A673 (cell line): ENCODE results near the gene LPIN3. TPM values are rescaled to one million over a fixed set of nuclear protein-coding genes. Genes with fewer than 3 reads are reported as not detected.

ENCODE experiments used
- BruUV-seq: library from RNA; stranded (reverse); fragments of 400-500 nt; replicated peaks from 2 replicates; lab custom pipeline; 2021; lab: Mats Ljungman, UMichigan
- CTCF ChIA-PET: fragments of 300-600 bp; sonication (Branson Sonifier 250); formaldehyde crosslinking; loops from one replicate; lab custom pipeline; 2022; ENCODE audit warnings: antibody characterized with exemption; lab: Charles Lee
- POLR2A ChIA-PET: fragments of 300-600 bp; sonication (Branson Sonifier 250); formaldehyde crosslinking; loops from one replicate; lab custom pipeline; 2022; ENCODE audit warnings: antibody characterized with exemption; ENCODE audit not compliant: low non-redundant PET; lab: Charles Lee
- DNase-seq: peaks from one replicate; pipeline ENCODE4 v3.0.0-alpha.2; 2015; ENCODE audit warnings: low spot score
- H3K27ac ChIP-seq: fragments of 200-600 bp; sonication (generic); 2 replicates; pipeline ENCODE4 v1.5.1; 2016; ENCODE audit warnings: mixed run types, low read depth, mild to moderate bottlenecking, mixed read lengths, antibody characterized with exemption, low read length; ENCODE audit not compliant: poor library complexity, severe bottlenecking
- H3K27me3 ChIP-seq: fragments of 200-600 bp; sonication (generic); replicated peaks from 2 replicates; pipeline ENCODE4 v1.6.1; 2017; ENCODE audit warnings: mixed run types, low read depth, mild to moderate bottlenecking, mixed read lengths, antibody characterized with exemption, low read length; ENCODE audit not compliant: insufficient read depth, poor library complexity
- H3K36me3 ChIP-seq: fragments of 200-600 bp; sonication (generic); 2 replicates; pipeline ENCODE4 v1.6.1; 2016; ENCODE audit warnings: mixed run types, mild to moderate bottlenecking, mixed read lengths, antibody characterized with exemption, low read length; ENCODE audit not compliant: insufficient read depth, poor library complexity, severe bottlenecking
- H3K4me1 ChIP-seq: fragments of 200-600 bp; sonication (generic); 2 replicates; pipeline ENCODE4 v1.6.1; 2017; ENCODE audit warnings: mixed run types, mild to moderate bottlenecking, mixed read lengths, antibody characterized with exemption, low read length; ENCODE audit not compliant: insufficient read depth, poor library complexity, severe bottlenecking
- H3K4me3 ChIP-seq: fragments of 200-600 bp; sonication (generic); 2 replicates; pipeline ENCODE4 v1.5.1; 2016; ENCODE audit warnings: low read depth, mixed run types, mild to moderate bottlenecking, mixed read lengths, low read length; ENCODE audit not compliant: poor library complexity, severe bottlenecking
- H3K9me3 ChIP-seq: fragments of 200-600 bp; sonication (generic); 2 replicates; pipeline ENCODE4 v1.6.1; 2016; ENCODE audit warnings: mixed run types, low read depth, mild to moderate bottlenecking, mixed read lengths, antibody characterized with exemption, low read length; ENCODE audit not compliant: poor library complexity, severe bottlenecking
- EZH2 ChIP-seq: fragments of 200-600 bp; sonication (generic); IDR thresholded peaks from 2 replicates; pipeline ENCODE4 v1.6.1; 2017; ENCODE audit warnings: borderline replicate concordance, low read depth, mild to moderate bottlenecking, mixed read lengths, antibody characterized with exemption, low read length; ENCODE audit not compliant: poor library complexity, severe bottlenecking
- intact Hi-C: fragments of 100-400 bp; cut with micrococcal nuclease; formaldehyde crosslinking; loops from one replicate; pipeline ENCODE4 v1.10.0; 2022; ENCODE audit not compliant: unreplicated experiment
- total RNA-seq: library from RNA; stranded (reverse); gene quantifications from 2 replicates; pipeline ENCODE4 v1.2.3, GENCODE V29; 2021
- TF ChIP-seq, protein P1 (sequence below): fragments of 300-800, 200-600 bp; sonication (generic); conservative IDR thresholded peaks from 2 replicates; pipeline ENCODE4 v1.5.1; 2017; ENCODE audit warnings: low read depth, mild to moderate bottlenecking, antibody characterized with exemption, low read length, moderate library complexity, mixed read lengths

The LPIN3 gene
- total RNA-seq, 1 experiment from 2014 or later = 1.3 TPM

DNA sequence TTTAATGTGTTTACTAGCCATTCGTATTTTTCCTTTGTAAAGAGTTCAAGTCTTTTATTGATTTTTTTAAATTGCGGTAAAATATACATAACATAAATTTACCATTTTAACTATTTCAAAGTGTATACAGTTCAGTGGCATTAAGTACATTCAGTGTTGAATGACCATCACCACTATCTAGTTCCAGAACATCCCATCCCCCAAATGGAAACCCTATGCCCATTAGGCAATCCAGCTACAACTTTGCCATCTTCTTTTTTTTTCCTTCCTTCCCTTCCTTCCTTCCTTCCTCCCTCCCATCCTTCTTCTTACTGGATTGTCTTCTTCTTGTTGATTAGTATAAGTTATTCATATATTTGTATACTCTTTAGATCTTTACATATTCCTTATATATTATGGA, 8.6 kb downstream of the LPIN3 start:
- Histone ChIP-seq H3K27me3 (no peaks in the 10 kb centered on the region), H3K4me1 (no peaks in the 10 kb centered on the region), H3K27ac (no peak overlapping the region), H3K36me3 (no peaks in the 10 kb centered on the region), H3K4me3 (no peak overlapping the region), H3K9me3 (no peaks in the 10 kb centered on the region)
- no peak for TF ChIP-seq EZH2
- TF ChIP-seq, protein P1, sequence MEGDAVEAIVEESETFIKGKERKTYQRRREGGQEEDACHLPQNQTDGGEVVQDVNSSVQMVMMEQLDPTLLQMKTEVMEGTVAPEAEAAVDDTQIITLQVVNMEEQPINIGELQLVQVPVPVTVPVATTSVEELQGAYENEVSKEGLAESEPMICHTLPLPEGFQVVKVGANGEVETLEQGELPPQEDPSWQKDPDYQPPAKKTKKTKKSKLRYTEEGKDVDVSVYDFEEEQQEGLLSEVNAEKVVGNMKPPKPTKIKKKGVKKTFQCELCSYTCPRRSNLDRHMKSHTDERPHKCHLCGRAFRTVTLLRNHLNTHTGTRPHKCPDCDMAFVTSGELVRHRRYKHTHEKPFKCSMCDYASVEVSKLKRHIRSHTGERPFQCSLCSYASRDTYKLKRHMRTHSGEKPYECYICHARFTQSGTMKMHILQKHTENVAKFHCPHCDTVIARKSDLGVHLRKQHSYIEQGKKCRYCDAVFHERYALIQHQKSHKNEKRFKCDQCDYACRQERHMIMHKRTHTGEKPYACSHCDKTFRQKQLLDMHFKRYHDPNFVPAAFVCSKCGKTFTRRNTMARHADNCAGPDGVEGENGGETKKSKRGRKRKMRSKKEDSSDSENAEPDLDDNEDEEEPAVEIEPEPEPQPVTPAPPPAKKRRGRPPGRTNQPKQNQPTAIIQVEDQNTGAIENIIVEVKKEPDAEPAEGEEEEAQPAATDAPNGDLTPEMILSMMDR = no peak
- intact Hi-C loops = no loop called here
- no peak for DNase-seq
- ChIA-PET CTCF (interaction anchor here (0.5 kb wide), 1 partner anchor 1276 kb away, joined by 6 read pairs; no protein-coding TSS in a partner anchor), POLR2A (no interaction called here)
- BruUV-seq = no TSS peak

DNA sequence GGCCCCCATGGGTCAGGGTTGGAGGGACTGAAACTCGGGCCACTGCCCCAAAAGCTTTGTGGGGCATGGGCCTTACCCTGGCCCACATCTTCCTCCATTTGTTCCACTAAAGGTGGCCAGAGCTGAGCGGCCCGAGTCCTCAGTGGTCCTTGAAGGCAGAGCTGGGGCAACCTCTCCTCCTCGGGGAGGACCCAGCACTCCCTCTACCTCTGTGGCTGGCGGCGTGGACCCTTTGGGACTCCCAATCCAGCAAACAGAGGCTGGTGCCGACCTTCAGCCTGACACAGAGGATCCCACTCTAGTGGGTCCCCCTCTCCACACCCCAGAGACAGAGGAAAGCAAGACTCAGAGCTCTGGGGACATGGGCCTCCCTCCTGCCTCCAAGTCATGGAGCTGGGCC, 9.3 kb downstream of the LPIN3 start:
- no peak for TF ChIP-seq EZH2
- TF ChIP-seq, protein P1 = no peak
- DNase-seq = no peak
- Histone ChIP-seq H3K4me1 (no peaks in the 10 kb centered on the region), H3K9me3 (no peaks in the 10 kb centered on the region), H3K4me3 (no peak overlapping the region), H3K27ac (no peak overlapping the region), H3K27me3 (no peaks in the 10 kb centered on the region), H3K36me3 (no peaks in the 10 kb centered on the region)
- CTCF ChIA-PET = interaction anchor here (0.5 kb wide), 1 partner anchor 1277 kb away, joined by 6 read pairs; no protein-coding TSS in a partner anchor
- intact Hi-C loops = no loop called here
- POLR2A ChIA-PET = no interaction called here
- BruUV-seq = no TSS peak

DNA sequence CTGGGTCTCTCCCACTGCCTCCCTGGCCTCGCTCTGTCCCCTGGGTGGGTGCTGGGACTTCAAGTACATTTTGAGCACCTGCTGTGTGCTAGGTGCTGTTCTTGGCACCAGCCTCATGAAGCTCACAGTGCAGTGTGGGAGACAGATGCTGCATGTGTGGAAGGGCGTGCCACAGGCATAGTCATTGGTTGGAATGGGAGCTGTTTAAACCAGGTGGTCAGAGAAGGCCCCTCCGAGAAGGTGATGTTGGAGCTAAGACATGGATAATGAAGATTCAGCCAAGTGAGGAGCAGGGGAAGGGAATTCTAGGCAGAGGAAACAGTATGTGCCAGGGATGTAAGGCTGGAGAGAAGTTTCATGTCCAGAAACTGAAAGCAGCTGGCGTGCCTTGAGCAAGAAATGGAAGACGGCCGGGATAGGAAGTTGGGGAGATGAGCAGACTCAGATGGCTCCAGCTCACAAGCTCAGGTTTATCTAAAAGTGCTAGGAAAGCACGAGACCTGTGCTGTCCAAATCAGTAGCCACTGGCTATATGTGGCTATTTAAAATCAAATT, 9.9 kb downstream of the LPIN3 start:
- CTCF ChIA-PET = no interaction called here

More for the DNA sequence above, 9.9 kb downstream of the LPIN3 start:
- H3K9me3 ChIP-seq = no peaks in the 10 kb centered on the region
- no peak overlapping the region for H3K27ac ChIP-seq
- intact Hi-C loops = no loop called here
- no peak overlapping the region for H3K4me3 ChIP-seq
- TF ChIP-seq, protein P1 = no peak
- no peak for TF ChIP-seq EZH2
- H3K27me3 ChIP-seq = no peaks in the 10 kb centered on the region
- no peaks in the 10 kb centered on the region for H3K4me1 ChIP-seq
- POLR2A ChIA-PET = no interaction called here
- no peak for DNase-seq
- H3K36me3 ChIP-seq = no peaks in the 10 kb centered on the region
- no TSS peak for BruUV-seq
